Breast epithelium (tissue), 3 donors: Measurements from ENCODE around the gene POFUT1.
"Not testable (repeated sequence)": the region's sequence is repeated elsewhere in the genome, so short reads cannot be mapped to it uniquely, and the experiment has no call there.

ENCODE experiments used
- CTCF ChIP-seq, 3 donors: fragments of 450-650 bp; IDR thresholded peaks; one replicate each; pipeline ENCODE4 v1.5.1; 2016 to 2017; ENCODE audit warnings: antibody characterized with exemption in 3 of 3, mild to moderate bottlenecking in 3 of 3, moderate library complexity in 3 of 3
- POLR2A ChIP-seq: fragments of 450-650 bp; IDR thresholded peaks from one replicate; pipeline ENCODE4 v1.6.1; 2016; ENCODE audit warnings: antibody characterized with exemption, mild to moderate bottlenecking, moderate library complexity

GRCh38 chr20:32177696-32178095 is 30.0 kb upstream of the POFUT1 start:
- not testable (repeated sequence) for TF ChIP-seq CTCF (IDR thresholded peaks at IDR 0.05); POLR2A
